IMR-90 (cell line): Measurements from ENCODE around the gene STAG2. TPM values are rescaled to one million over a fixed set of nuclear protein-coding genes. Genes with fewer than 3 reads are reported as not detected.

Source experiments
- ATAC-seq: fragments of 200-7000 bp; cut with Tn5 transposase; 2 replicates; pipeline ENCODE4 v1.9.1; 2020; ENCODE audit warnings: low read depth, mild to moderate bottlenecking, moderate library complexity
- BruUV-seq: library from RNA; stranded (reverse); fragments of 400-500 nt; replicated peaks from 2 replicates; lab custom pipeline; 2021; lab: Mats Ljungman, UMichigan
- CTCF ChIA-PET: fragments of 300-600 bp; formaldehyde crosslinking; extraction: SDS; loops from one replicate; lab custom pipeline; 2021; ENCODE audit warnings: antibody characterized with exemption; lab: Yijun Ruan, JAX
- POLR2A ChIA-PET: fragments of 300-600 bp; sonication (Branson Sonifier 250); formaldehyde crosslinking; loops from one replicate; lab custom pipeline; 2022; ENCODE audit warnings: antibody characterized with exemption; ENCODE audit not compliant: unreplicated experiment; lab: Charles Lee
- DNase-seq: peaks from one replicate; pipeline ENCODE4 v3.0.0; 2013
- H2AFZ ChIP-seq: replicated peaks from 2 replicates; pipeline ENCODE3; 2013; ENCODE audit warnings: low read length, mild to moderate bottlenecking; ENCODE audit not compliant: poor library complexity
- H2AK5ac ChIP-seq: 2 replicates; pipeline ENCODE4 v1.6.1; 2013; ENCODE audit warnings: low read depth, low read length, inconsistent platforms
- H2AK9ac ChIP-seq: replicated peaks from 2 replicates; pipeline ENCODE3; 2013; ENCODE audit warnings: mild to moderate bottlenecking, low read depth, low read length, moderate library complexity; ENCODE audit not compliant: poor library complexity
- H2BK120ac ChIP-seq: 2 replicates; pipeline ENCODE4 v1.6.1; 2013; ENCODE audit warnings: low read depth, low read length, inconsistent platforms
- H2BK15ac ChIP-seq: 3 replicates; pipeline ENCODE4 v1.6.1; 2013; ENCODE audit warnings: low read depth, low read length, inconsistent platforms
- H2BK20ac ChIP-seq: 2 replicates; pipeline ENCODE4 v1.6.1; 2013; ENCODE audit warnings: low read depth, mild to moderate bottlenecking, inconsistent platforms, low read length, moderate library complexity
- H2BK5ac ChIP-seq: 2 replicates; pipeline ENCODE4 v1.6.1; 2013; ENCODE audit warnings: mild to moderate bottlenecking, low read depth, low read length, inconsistent platforms; ENCODE audit not compliant: poor library complexity, severe bottlenecking
- H3K14ac ChIP-seq: replicated peaks from 2 replicates; pipeline ENCODE4 v1.6.1; 2013; ENCODE audit warnings: low read depth, low read length, inconsistent platforms
- H3K18ac ChIP-seq: 2 replicates; pipeline ENCODE4 v1.6.1; 2013; ENCODE audit warnings: low read depth, low read length, control low read depth
- H3K23ac ChIP-seq: 2 replicates; pipeline ENCODE4 v1.6.1; 2013; ENCODE audit warnings: low read depth, low read length, inconsistent platforms
- H3K27ac ChIP-seq: 2 replicates; pipeline ENCODE4 v1.5.1; 2013; ENCODE audit warnings: mild to moderate bottlenecking, control low read depth, low read length; ENCODE audit not compliant: insufficient read depth
- H3K27me3 ChIP-seq: 2 replicates; pipeline ENCODE4 v1.6.1; 2013; ENCODE audit warnings: low read length; ENCODE audit not compliant: control insufficient read depth, insufficient read depth
- H3K36me3 ChIP-seq: 2 replicates; pipeline ENCODE4 v1.6.1; 2013; ENCODE audit warnings: low read length, mixed read lengths; ENCODE audit not compliant: control insufficient read depth, insufficient read depth
- H3K4ac ChIP-seq: 2 replicates; pipeline ENCODE4 v1.6.1; 2013; ENCODE audit warnings: low read depth, low read length, inconsistent platforms
- H3K4me1 ChIP-seq: 2 replicates; pipeline ENCODE4 v1.6.1; 2013; ENCODE audit warnings: low read length, mixed read lengths; ENCODE audit not compliant: control insufficient read depth, insufficient read depth
- H3K4me2 ChIP-seq: 2 replicates; pipeline ENCODE4 v1.6.1; 2013; ENCODE audit warnings: low read depth, mild to moderate bottlenecking, control low read depth, low read length, moderate library complexity
- H3K4me3 ChIP-seq: 2 replicates; pipeline ENCODE4 v1.5.1; 2013; ENCODE audit warnings: low read depth, mild to moderate bottlenecking, control low read depth, low read length, moderate library complexity; ENCODE audit not compliant: insufficient read depth
- H3K56ac ChIP-seq: 2 replicates; pipeline ENCODE4 v1.6.1; 2013; ENCODE audit warnings: low read length, inconsistent platforms; ENCODE audit not compliant: insufficient read depth; ENCODE audit errors: extremely low read depth
- H3K79me1 ChIP-seq, 2 experiments: 2 replicates each; pipeline ENCODE4 v1.6.1; 2013; ENCODE audit warnings: low read length in 2 of 2, inconsistent platforms in 1 of 2, low read depth in 1 of 2
- H3K9ac ChIP-seq: 2 replicates; pipeline ENCODE4 v1.6.1; 2013; ENCODE audit warnings: low read depth, low read length, control low read depth
- H3K9me1 ChIP-seq: 2 replicates; pipeline ENCODE4 v1.6.1; 2013; ENCODE audit warnings: low read length, inconsistent platforms; ENCODE audit not compliant: insufficient read depth
- H3K9me3 ChIP-seq: 2 replicates; pipeline ENCODE4 v1.6.1; 2013; ENCODE audit warnings: low read length; ENCODE audit not compliant: control insufficient read depth, insufficient read depth
- H4K20me1 ChIP-seq: 2 replicates; pipeline ENCODE4 v1.6.1; 2013; ENCODE audit warnings: low read length, inconsistent platforms; ENCODE audit not compliant: insufficient read depth
- H4K5ac ChIP-seq: 2 replicates; pipeline ENCODE4 v1.6.1; 2013; ENCODE audit warnings: mild to moderate bottlenecking, low read depth, low read length, control low read depth
- H4K8ac ChIP-seq, 2 experiments: 2 replicates each; pipeline ENCODE4 v1.6.1; 2013; ENCODE audit warnings: low read depth in 2 of 2, low read length in 2 of 2, control low read depth in 1 of 2, inconsistent platforms in 1 of 2
- H4K91ac ChIP-seq: 2 replicates; pipeline ENCODE4 v1.6.1; 2013; ENCODE audit warnings: low read depth, low read length, inconsistent platforms; ENCODE audit not compliant: insufficient read depth
- BHLHE40 ChIP-seq: fragments of 150-350 bp; IDR thresholded peaks from 2 replicates; pipeline ENCODE4 v1.6.1; 2016; ENCODE audit warnings: mild to moderate bottlenecking, low read depth, low read length
- ELK1 ChIP-seq: fragments of 150-350 bp; IDR thresholded peaks from 2 replicates; pipeline ENCODE4 v1.6.1; 2016; ENCODE audit warnings: low read depth, mild to moderate bottlenecking, low read length, moderate library complexity, borderline replicate concordance
- MAFK ChIP-seq: IDR thresholded peaks from 2 replicates; pipeline ENCODE4 v1.6.1; 2012; ENCODE audit warnings: low read depth, low read length, improper control_type of control experiment
- MAZ ChIP-seq: IDR thresholded peaks from 2 replicates; pipeline ENCODE4 v1.6.1; 2012; ENCODE audit warnings: low read depth, mild to moderate bottlenecking, low read length, improper control_type of control experiment, moderate library complexity, borderline replicate concordance
- MXI1 ChIP-seq: IDR thresholded peaks from 2 replicates; pipeline ENCODE4 v1.6.1; 2012; ENCODE audit warnings: low read depth, mild to moderate bottlenecking, low read length, moderate library complexity, borderline replicate concordance
- NFE2L2 ChIP-seq: fragments of 150-350 bp; IDR thresholded peaks from 2 replicates; pipeline ENCODE4 v1.6.1; 2016; ENCODE audit warnings: low read depth, mild to moderate bottlenecking, low read length
- POLR2A ChIP-seq: IDR thresholded peaks from 2 replicates; pipeline ENCODE4 v1.6.1; 2012; ENCODE audit warnings: mild to moderate bottlenecking, low read depth, low read length
- RAD21 ChIP-seq: IDR thresholded peaks from 2 replicates; pipeline ENCODE4 v1.6.1; 2012; ENCODE audit warnings: low read length, improper control_type of control experiment
- RCOR1 ChIP-seq: IDR thresholded peaks from 2 replicates; pipeline ENCODE4 v1.6.1; 2012; ENCODE audit warnings: mild to moderate bottlenecking, low read length, improper control_type of control experiment; ENCODE audit not compliant: insufficient replicate concordance
- RFX5 ChIP-seq: IDR thresholded peaks from 2 replicates; pipeline ENCODE4 v1.8.0; 2012; ENCODE audit warnings: low read depth, mild to moderate bottlenecking, low read length, moderate library complexity
- whole genome bisulfite sequencing, 2 experiments: methylation state at CpG; one replicate each; pipeline versions ENCODE4 v1.1.5 to v1.1.7; 2013; ENCODE audit warnings: missing lambda C conversion rate in 2 of 2; ENCODE audit not compliant: insufficient read length in 1 of 2; ENCODE audit errors: extremely low coverage in 2 of 2; 5-methylcytosine and 5-hydroxymethylcytosine counted together
- dilution Hi-C: fragments of 300-500 bp; cut with HindIII; formaldehyde crosslinking; loops from one replicate; pipeline ENCODE4 v1.14.3; 2018; ENCODE audit warnings: low sequenced_read_pairs; ENCODE audit not compliant: unreplicated experiment
- in situ Hi-C: fragments of 300-500 bp; cut with MboI; formaldehyde crosslinking; loops from 3 replicates; pipeline ENCODE4 v1.14.3; 2019; ENCODE audit warnings: low sequenced_read_pairs, inconsistent platforms, mixed read lengths
- intact Hi-C: fragments of 100-400 bp; cut with micrococcal nuclease; formaldehyde crosslinking; loops from 2 replicates; pipeline ENCODE4 v1.10.0; 2022
- polyA plus RNA-seq, 3 experiments: library from polyadenylated mRNA; depleted of rRNA; stranded (reverse); fragments of >200 nt; gene quantifications; 2 replicates each; pipeline ENCODE4 v1.2.3, GENCODE V29; 2012; ENCODE audit warnings: low replicate concordance in 1 of 3
- total RNA-seq: library from RNA; depleted of rRNA; stranded (reverse); fragments of >200 nt; gene quantifications from 2 replicates; pipeline ENCODE4 v1.2.3, GENCODE V29; 2012
- TF ChIP-seq, protein P1 (sequence below): conservative IDR thresholded peaks from 2 replicates; pipeline ENCODE4 v1.5.1; 2012; ENCODE audit warnings: mild to moderate bottlenecking, low read depth, low read length, improper control_type of control experiment

The STAG2 gene
- total and polyA plus RNA-seq, 2 of the 4 experiments (the other 2 are of a cell fraction) = 19.6 to 71.2 TPM

DNA sequence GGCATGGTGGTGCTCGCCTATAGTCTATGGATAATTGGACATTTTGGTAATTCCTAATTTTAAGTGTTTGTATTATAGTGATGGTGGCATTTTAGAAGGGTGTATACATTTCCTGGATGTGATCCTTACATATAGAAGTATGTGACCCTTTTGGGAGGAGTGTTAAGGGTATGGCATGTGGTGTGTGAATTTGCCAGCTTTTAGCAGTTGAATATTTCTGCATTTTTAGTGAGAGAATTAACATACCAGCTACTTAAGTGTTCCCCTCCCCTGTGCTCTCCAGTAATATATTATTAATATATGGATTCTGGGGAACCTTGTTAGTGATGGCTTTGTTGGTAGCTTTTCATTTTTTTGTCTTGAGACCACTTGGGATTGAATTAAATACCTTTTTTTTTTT, 55.3 kb downstream of the STAG2 start:
- Histone ChIP-seq H3K18ac (no peak overlapping the region), H3K4me2 (no peak overlapping the region), H2BK20ac (no peak overlapping the region), H2AK5ac (no peak overlapping the region), H3K23ac (no peak overlapping the region), H2AK9ac (no peak overlapping the region), H3K27me3 (no peaks in the 10 kb centered on the region), H3K4me3 (no peak overlapping the region), H3K79me1 (peaks cover 0 to 8% of the 10 kb centered on the region in 2 experiments; a peak in 2 of 4 replicates), H3K27ac (no peak overlapping the region), H3K56ac (no peak overlapping the region), H4K5ac (no peak overlapping the region), H4K20me1 (peaks cover 25% of the 10 kb centered on the region), H3K4me1 (peaks cover 1% of the 10 kb centered on the region; the same call in 1 of the 2 replicates), H3K14ac (no peak overlapping the region), H3K9me3 (no peaks in the 10 kb centered on the region), H4K8ac (no peak overlapping the region), H3K9ac (no peak overlapping the region), H2BK15ac (no peak overlapping the region), H3K9me1 (no peaks in the 10 kb centered on the region), H2BK5ac (no peak overlapping the region), H2BK120ac (no peak overlapping the region), H2AFZ (no peak overlapping the region), H3K36me3 (no peaks in the 10 kb centered on the region), H4K91ac (no peak overlapping the region), H3K4ac (no peak overlapping the region)
- intact Hi-C loops = no loop called here
- DNase-seq (no peak), ATAC-seq (no peak)
- dilution Hi-C loops = no loop called here
- TF ChIP-seq RAD21 (no peak), MAFK (no peak), RFX5 (no peak), NFE2L2 (no peak), BHLHE40 (no peak), POLR2A (no peak), MAZ (no peak), RCOR1 (no peak), MXI1 (no peak), ELK1 (no peak)
- TF ChIP-seq, protein P1, sequence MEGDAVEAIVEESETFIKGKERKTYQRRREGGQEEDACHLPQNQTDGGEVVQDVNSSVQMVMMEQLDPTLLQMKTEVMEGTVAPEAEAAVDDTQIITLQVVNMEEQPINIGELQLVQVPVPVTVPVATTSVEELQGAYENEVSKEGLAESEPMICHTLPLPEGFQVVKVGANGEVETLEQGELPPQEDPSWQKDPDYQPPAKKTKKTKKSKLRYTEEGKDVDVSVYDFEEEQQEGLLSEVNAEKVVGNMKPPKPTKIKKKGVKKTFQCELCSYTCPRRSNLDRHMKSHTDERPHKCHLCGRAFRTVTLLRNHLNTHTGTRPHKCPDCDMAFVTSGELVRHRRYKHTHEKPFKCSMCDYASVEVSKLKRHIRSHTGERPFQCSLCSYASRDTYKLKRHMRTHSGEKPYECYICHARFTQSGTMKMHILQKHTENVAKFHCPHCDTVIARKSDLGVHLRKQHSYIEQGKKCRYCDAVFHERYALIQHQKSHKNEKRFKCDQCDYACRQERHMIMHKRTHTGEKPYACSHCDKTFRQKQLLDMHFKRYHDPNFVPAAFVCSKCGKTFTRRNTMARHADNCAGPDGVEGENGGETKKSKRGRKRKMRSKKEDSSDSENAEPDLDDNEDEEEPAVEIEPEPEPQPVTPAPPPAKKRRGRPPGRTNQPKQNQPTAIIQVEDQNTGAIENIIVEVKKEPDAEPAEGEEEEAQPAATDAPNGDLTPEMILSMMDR = no peak
- in situ Hi-C loops = no loop called here
- CTCF ChIA-PET = interaction anchor here (1.3 kb wide), 1 partner anchor 14 kb away, joined by 4 read pairs; no protein-coding TSS in a partner anchor
- no TSS peak for BruUV-seq
- POLR2A ChIA-PET = no interaction called here
- WGBS, 2 experiments = no CpG with 5 or more reads among the region's 1 CpG
